NCI-H1105 treated with DMSO at 0.1 percent for 48 hours (cell line): ENCODE measurements around the gene EDNRA.
"Not testable (repeated sequence)": the region's sequence is repeated elsewhere in the genome, so short reads cannot be mapped to it uniquely, and the experiment has no call there.

Source experiments
- DNase-seq: peaks from one replicate; lab custom pipeline; 2025; lab: John Stamatoyannopoulos, UW

The EDNRA gene

GRCh38 chr4:147480891-147481576, at the start of gene EDNRA:
Gene EDNRA (plus strand): TSS chr4:147481097. CDS start chr4:147485682, 4,585 bp downstream.
- DNase-seq = no peak

GRCh38 chr4:147434370-147434769, 46.5 kb upstream of the EDNRA start:
- DNase-seq = not testable (repeated sequence)

- no peak for DNase-seq
Measured at GRCh38 chr4:147440442-147440841, 40.5 kb upstream of the EDNRA start.

GRCh38 chr4:147447786-147448185, 33.1 kb upstream of the EDNRA start:
- no peak for DNase-seq

- no peak for DNase-seq
Measured at GRCh38 chr4:147453561-147454141, 27.2 kb upstream of the EDNRA start.

- no peak for DNase-seq
Measured at GRCh38 chr4:147456706-147457105, 24.2 kb upstream of the EDNRA start.

GRCh38 chr4:147461161-147461560, 19.7 kb upstream of the EDNRA start:
- DNase-seq = no peak

GRCh38 chr4:147463065-147463464, 17.8 kb upstream of the EDNRA start:
- no peak for DNase-seq

GRCh38 chr4:147465461-147465860, 15.4 kb upstream of the EDNRA start:
- DNase-seq = no peak

- DNase-seq = no peak
Measured at GRCh38 chr4:147477439-147477838, 3.5 kb upstream of the EDNRA start.

- no peak for DNase-seq
Measured at GRCh38 chr4:147479376-147479775, 1.5 kb upstream of the EDNRA start.

GRCh38 chr4:147479786-147480185, 1.1 kb upstream of the EDNRA start:
- DNase-seq = no peak

- DNase-seq = no peak
Measured at GRCh38 chr4:147480502-147480890, 401 bp upstream of the EDNRA start.

GRCh38 chr4:147481577-147482109, 746 bp downstream of the EDNRA start:
- DNase-seq = peak; percentile 5

- DNase-seq = no peak
Measured at GRCh38 chr4:147482281-147482680, 1.4 kb downstream of the EDNRA start.

GRCh38 chr4:147485167-147485566, 4.3 kb downstream of the EDNRA start:
- DNase-seq = no peak

GRCh38 chr4:147487616-147488015, 6.7 kb downstream of the EDNRA start:
- no peak for DNase-seq

- no peak for DNase-seq
Measured at GRCh38 chr4:147488556-147488955, 7.7 kb downstream of the EDNRA start.

- no peak for DNase-seq
Measured at GRCh38 chr4:147491086-147491485, 10.2 kb downstream of the EDNRA start.

GRCh38 chr4:147492306-147492705, 11.4 kb downstream of the EDNRA start:
- DNase-seq = no peak

GRCh38 chr4:147492761-147493160, 11.9 kb downstream of the EDNRA start:
- no peak for DNase-seq

GRCh38 chr4:147493307-147493706, 12.4 kb downstream of the EDNRA start:
- DNase-seq = no peak

- DNase-seq = no peak
Measured at GRCh38 chr4:147494301-147494700, 13.4 kb downstream of the EDNRA start.

GRCh38 chr4:147496500-147496899, 15.6 kb downstream of the EDNRA start:
- DNase-seq = no peak
